NT2/D1 (cell line): ENCODE measurements around the gene EEA1.

Source experiments
- SUZ12 ChIP-seq: IDR thresholded peaks from 2 replicates; pipeline ENCODE4 v1.6.1; 2011; ENCODE audit not compliant: insufficient read length, insufficient read depth; ENCODE audit errors: extremely low read depth
- YY1 ChIP-seq: IDR thresholded peaks from 2 replicates; pipeline ENCODE4 v1.6.1; 2011; ENCODE audit not compliant: insufficient read length, insufficient read depth
- ZNF274 ChIP-seq: IDR thresholded peaks from 2 replicates; pipeline ENCODE4 v1.6.1; 2011; ENCODE audit warnings: mild to moderate bottlenecking, low read depth, low read length

GRCh38 chr12:92876496-92876895 is 52.6 kb downstream of the EEA1 start:
- no peak for TF ChIP-seq SUZ12
- no peak for TF ChIP-seq ZNF274
- TF ChIP-seq YY1: no peak
